HUDEP-2 (cell line): ENCODE data around the gene PRAMEF33.
"Not testable (repeated sequence)": the region's sequence is repeated elsewhere in the genome, so short reads cannot be mapped to it uniquely, and the experiment has no call there.

Source experiments
- DNase-seq, 76 experiments: peaks; one replicate each; lab custom pipeline; 2025; ENCODE audit not compliant: unreplicated experiment in 76 of 76; lab: John Stamatoyannopoulos, UW

The PRAMEF33 gene

GRCh38 chr1:13303239-13303638 lies at the start of gene PRAMEF33:
TSS of gene PRAMEF33 (plus strand) at chr1:13303539. CDS start at chr1:13305955, 2,416 bp downstream.
- DNase-seq = not testable (repeated sequence)

DNA sequence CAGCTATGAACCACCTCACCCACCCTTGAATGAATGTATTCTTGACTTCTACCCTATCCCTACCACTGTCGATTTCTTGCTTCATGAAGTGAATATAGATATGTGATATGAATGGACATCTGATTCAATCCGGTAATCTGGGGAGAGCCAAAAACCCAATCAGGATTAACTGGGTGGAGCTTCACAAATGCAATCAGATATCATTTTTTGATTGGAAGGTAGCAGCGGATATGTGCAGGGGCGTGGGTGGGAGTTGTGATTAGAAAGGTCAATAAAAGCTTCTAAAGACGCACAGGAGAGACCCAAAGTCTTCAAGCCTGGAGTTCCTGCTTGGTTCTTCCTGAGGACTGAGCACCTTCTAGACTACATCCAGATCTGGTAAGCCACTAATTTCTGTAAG lies 49.4 kb upstream of the PRAMEF33 start, which contains the start of gene PRAMEF5:
Gene PRAMEF5, plus strand, starts transcription at position 301 of the 400 bp plus-strand sequence. CDS start 5,071 bp downstream, outside the sequence.
- DNase-seq = not testable (repeated sequence)

DNA sequence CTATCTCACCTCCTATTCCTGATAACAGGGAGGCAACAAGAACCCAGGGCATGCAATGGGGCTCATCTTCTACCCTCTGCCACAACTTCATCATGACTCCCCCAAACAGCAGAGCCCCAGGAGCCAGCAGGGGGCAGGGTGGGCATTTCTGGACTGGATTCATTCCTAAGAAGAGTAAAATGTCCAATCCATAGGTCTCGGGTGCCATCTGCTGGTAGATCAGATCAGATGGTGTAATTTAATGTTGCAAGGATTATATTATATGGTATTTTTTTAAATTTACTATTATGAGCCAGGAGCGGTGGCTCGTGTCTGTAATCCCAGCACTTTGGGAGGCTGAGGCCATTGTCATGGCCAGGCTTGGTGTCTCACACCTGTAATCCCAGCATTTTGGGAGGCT lies 38.2 kb upstream of the PRAMEF33 start:
- not testable (repeated sequence) for DNase-seq

DNA sequence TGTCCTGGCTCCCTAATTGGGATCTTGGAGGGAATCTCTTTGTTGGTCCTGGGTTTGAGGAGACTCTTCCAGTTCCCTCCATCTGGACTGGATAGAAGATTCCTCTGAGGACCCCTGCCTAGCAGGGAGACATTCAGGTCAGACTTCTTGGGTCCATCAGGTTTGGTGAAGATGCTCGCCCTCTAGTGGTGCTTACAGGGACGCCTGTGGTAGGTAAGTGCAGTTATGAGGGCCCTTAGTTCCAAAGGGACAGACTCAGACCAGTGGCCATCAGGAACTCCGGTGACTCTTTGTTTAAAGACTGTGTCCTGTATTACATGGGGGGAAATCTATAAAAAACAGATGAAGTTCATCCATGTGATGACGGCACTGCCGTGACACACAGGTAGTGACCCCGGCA lies 26.3 kb upstream of the PRAMEF33 start:
- not testable (repeated sequence) for DNase-seq

GRCh38 chr1:13279617-13280016 lies 23.7 kb upstream of the PRAMEF33 start:
- not testable (repeated sequence) for DNase-seq

DNA sequence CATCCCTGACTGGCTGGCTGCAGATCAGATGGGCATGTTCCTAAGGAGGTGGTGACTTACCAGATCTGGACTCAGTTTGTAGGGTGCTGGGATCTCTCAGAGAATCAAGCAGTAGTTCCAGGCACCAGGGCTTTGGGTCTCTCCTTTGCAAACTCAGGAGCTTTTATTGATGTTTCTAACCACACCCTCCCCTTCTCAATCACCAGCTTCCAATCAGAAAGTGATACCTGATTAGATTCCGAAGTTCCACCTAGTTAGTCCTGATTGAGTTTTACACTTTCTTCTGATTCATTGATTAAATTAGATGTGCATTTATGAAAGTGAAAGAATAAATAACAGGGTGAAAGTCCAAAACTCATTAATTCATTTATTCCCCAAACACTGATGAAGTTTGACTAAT lies 18.3 kb upstream of the PRAMEF33 start, which contains the start of gene PRAMEF8:
Gene PRAMEF8, minus strand, starts transcription at position 101 of the 400 bp plus-strand sequence. CDS start 1,046 bp downstream, outside the sequence.
- DNase-seq = not testable (repeated sequence)

DNA sequence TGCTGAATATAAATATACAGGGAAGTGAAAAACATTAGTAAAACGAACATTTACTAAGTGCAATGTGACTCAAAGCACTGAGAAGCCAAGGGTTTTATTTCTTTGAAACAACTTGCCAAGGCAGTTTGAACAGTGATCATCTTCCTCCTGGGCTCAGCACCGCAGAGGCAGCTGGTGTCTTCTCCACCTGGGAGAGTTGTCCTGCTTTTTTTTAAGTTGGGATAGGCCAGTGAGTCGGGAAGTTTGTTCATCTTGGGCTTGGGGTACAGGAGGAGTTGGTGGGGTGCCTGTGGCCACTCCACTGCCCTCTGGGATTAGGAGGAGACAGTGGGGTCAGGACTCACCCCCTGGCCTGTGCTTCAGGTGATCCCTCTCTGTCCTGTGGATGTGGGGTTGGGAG lies 14.3 kb upstream of the PRAMEF33 start:
- not testable (repeated sequence) for DNase-seq

- not testable (repeated sequence) for DNase-seq
Measured at GRCh38 chr1:13297216-13297931, 6.0 kb upstream of the PRAMEF33 start.

DNA sequence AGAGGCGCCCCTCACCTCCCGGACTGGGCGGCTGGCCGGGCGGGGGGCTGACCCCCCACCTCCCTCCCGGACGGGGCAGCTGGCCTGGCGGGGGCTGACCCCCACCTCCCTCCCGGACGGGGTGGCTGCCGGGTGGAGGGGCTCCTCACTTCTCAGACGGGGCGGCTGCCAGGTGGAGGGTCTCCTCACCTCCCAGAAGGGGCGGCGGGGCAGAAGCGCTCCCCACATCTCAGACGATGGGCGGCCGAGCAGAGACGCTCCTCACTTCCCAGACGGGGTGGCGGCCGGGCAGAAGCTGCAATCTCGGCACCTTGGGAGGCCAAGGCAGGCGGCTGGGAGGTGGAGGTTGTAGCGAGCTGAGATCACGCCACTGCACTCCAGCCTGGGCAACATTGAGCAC lies 4.6 kb upstream of the PRAMEF33 start:
- not testable (repeated sequence) for DNase-seq

- DNase-seq = not testable (repeated sequence)
Measured at GRCh38 chr1:13302197-13302596, 1.1 kb upstream of the PRAMEF33 start.

GRCh38 chr1:13315281-13315680 lies 11.9 kb downstream of the PRAMEF33 start, which contains the start of gene PRAMEF15:
TSS of gene PRAMEF15 (plus strand) at chr1:13315581. CDS start at chr1:13318408, 2,827 bp downstream.
- not testable (repeated sequence) for DNase-seq

GRCh38 chr1:13342496-13342895 lies 39.2 kb downstream of the PRAMEF33 start:
- not testable (repeated sequence) for DNase-seq

DNA sequence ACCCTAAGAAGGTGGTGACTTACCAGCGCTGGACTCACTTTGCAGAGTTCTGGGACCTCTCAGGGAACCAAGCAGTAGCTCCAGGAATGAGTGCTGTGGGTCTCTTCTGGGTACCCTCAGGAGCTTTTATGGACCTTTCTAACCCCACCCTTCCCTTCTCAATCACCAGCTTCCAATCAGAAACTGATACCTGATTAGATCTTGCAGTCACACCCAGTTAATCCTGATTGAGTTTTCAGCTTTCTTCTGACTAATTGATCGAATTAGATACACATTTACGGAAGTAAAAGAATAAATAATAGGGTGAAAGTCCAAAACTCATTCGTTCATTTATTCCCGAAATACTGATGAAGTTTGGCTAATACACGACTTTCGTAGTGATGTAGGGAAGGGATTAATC lies 43.7 kb downstream of the PRAMEF33 start, which contains the start of gene PRAMEF14:
Gene PRAMEF14, minus strand, starts transcription at position 101 of the 400 bp plus-strand sequence. CDS start 1,820 bp downstream, outside the sequence.
- DNase-seq = not testable (repeated sequence)

GRCh38 chr1:13353476-13353875 lies 50.1 kb downstream of the PRAMEF33 start:
- DNase-seq = not testable (repeated sequence)

- DNase-seq = not testable (repeated sequence)
Measured at GRCh38 chr1:13354475-13354874, 51.1 kb downstream of the PRAMEF33 start.

DNA sequence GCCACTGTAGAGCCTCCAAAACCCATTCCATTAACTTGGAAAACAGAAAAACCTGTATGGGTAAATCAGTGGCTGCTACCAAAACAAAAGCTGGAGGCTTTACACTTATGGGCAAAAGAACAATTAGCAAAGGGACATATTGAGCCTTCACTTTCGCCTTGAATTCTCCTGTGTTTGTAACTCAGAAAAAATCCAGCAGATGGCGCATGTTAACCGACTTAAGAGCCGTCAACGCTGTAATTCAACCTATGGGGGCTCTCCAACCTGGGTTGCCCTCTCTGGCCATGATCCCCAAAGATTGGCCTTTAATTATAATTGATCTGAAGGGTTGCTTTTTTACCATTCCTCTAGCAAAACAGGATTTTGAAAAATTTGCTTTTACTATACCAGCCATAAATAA lies 53.4 kb downstream of the PRAMEF33 start:
- DNase-seq = peak in 26 of 76 experiments; percentile 1 to 56 (median 12)
